Measurements from ENCODE around the gene CCDC170.

- TF ChIP-seq SUZ12 (IDR thresholded peaks at IDR 0.05; ENCODE audit: extremely low read depth, insufficient read depth, insufficient read length) (no peak), ZNF274 (IDR thresholded peaks at IDR 0.05; ENCODE audit: low read depth, low read length) (no peak), YY1 (IDR thresholded peaks at IDR 0.05; ENCODE audit: insufficient read depth, insufficient read length) (no peak)
Observed at GRCh38 chr6:151652325-151652724, 158.5 kb downstream of the CCDC170 start.

Data from NT2/D1 (cell line).